DOHH2 (cell line): Measurements from ENCODE around the gene SCG5.

ENCODE experiments used
- H3F3A ChIP-seq: fragments of 200-600 bp; sonication (generic), shearing (Covaris generic); 2 replicates; pipeline ENCODE4 v1.6.0; 2016; ENCODE audit warnings: antibody characterized with exemption, mild to moderate bottlenecking; ENCODE audit not compliant: control insufficient read depth, insufficient read depth
- H3K27ac ChIP-seq: fragments of 200-600 bp; sonication (generic); 2 replicates; pipeline ENCODE4 v1.5.1; 2014; ENCODE audit warnings: low read depth, mild to moderate bottlenecking, low read length, moderate library complexity
- H3K27me3 ChIP-seq: fragments of 200-600 bp; sonication (generic); 2 replicates; pipeline ENCODE4 v1.6.1; 2014; ENCODE audit warnings: mild to moderate bottlenecking, low read length, mixed read lengths; ENCODE audit not compliant: control insufficient read depth
- H3K36me3 ChIP-seq: fragments of 200-600 bp; sonication (generic); 2 replicates; pipeline ENCODE4 v1.6.1; 2014; ENCODE audit warnings: mild to moderate bottlenecking, low read length, moderate library complexity, mixed read lengths; ENCODE audit not compliant: control insufficient read depth
- H3K4me1 ChIP-seq: fragments of 200-600 bp; sonication (generic); 2 replicates; pipeline ENCODE4 v1.6.1; 2014; ENCODE audit warnings: mild to moderate bottlenecking, low read length, mixed read lengths; ENCODE audit not compliant: control insufficient read depth
- H3K4me2 ChIP-seq: fragments of 200-600 bp; sonication (generic); 2 replicates; pipeline ENCODE4 v1.6.0; 2014; ENCODE audit warnings: mild to moderate bottlenecking, low read length, moderate library complexity
- H3K4me3 ChIP-seq: fragments of 200-600 bp; sonication (generic); 2 replicates; pipeline ENCODE4 v1.5.1; 2014; ENCODE audit warnings: mild to moderate bottlenecking, low read length, mixed read lengths
- H3K79me2 ChIP-seq: fragments of 200-600 bp; sonication (generic); 2 replicates; pipeline ENCODE4 v1.6.1; 2014; ENCODE audit warnings: mild to moderate bottlenecking, low read length, mixed read lengths; ENCODE audit not compliant: control insufficient read depth
- H3K9me2 ChIP-seq: fragments of 200-600 bp; sonication (generic); replicated peaks from 2 replicates; pipeline ENCODE4 v1.6.1; 2014; ENCODE audit warnings: mild to moderate bottlenecking, low read length, mixed read lengths; ENCODE audit not compliant: control insufficient read depth
- H3K9me3 ChIP-seq: fragments of 200-600 bp; sonication (generic); 2 replicates; pipeline ENCODE4 v1.6.1; 2014; ENCODE audit warnings: antibody characterized with exemption, low read length, mixed read lengths; ENCODE audit not compliant: control insufficient read depth, insufficient read depth
- H4K20me1 ChIP-seq: fragments of 200-600 bp; sonication (generic); 2 replicates; pipeline ENCODE4 v1.6.0; 2014; ENCODE audit warnings: low read depth, mild to moderate bottlenecking, antibody characterized with exemption, low read length, moderate library complexity; ENCODE audit not compliant: control insufficient read depth, insufficient read depth
- EZH2phosphoT487 ChIP-seq: fragments of 200-600 bp; sonication (generic); IDR thresholded peaks from 2 replicates; pipeline ENCODE4 v1.6.1; 2017; ENCODE audit warnings: borderline replicate concordance, mild to moderate bottlenecking, antibody characterized with exemption, low read length, moderate library complexity, mixed read lengths
- TF ChIP-seq, protein P1 (sequence below): fragments of 200-600 bp; sonication (generic); IDR thresholded peaks from one replicate; pipeline ENCODE4 v1.5.1; 2014; ENCODE audit warnings: antibody characterized with exemption, mild to moderate bottlenecking, low read depth, low read length; ENCODE audit not compliant: poor library complexity, severe bottlenecking

SCG5 gene

DNA sequence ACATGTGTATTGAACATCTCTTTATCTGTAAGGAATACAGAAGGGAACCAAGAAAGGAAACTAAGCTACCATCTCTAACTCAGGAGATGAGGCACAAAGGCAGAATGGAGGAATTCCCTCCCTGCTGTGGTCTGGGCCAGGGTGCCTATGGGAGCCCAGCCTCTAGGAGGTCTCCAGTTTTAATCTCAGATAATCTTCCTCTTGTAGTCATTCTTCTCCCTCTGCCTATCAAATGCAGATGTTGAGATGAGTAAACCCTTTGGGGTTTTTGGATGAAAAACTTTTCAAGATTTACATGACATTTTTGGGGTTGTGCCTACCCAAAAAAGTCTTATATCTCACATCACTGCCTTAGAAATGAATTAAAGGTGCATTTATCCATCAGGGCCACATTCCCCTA is 23.3 kb downstream of the SCG5 start:
- Histone ChIP-seq H3K4me2 (no peak overlapping the region), H4K20me1 (no peaks in the 10 kb centered on the region), H3K4me1 (no peaks in the 10 kb centered on the region), H3K27ac (no peak overlapping the region), H3K79me2 (no peaks in the 10 kb centered on the region), H3K27me3 (no peaks in the 10 kb centered on the region), H3K36me3 (no peaks in the 10 kb centered on the region), H3K9me2 (no peaks in the 10 kb centered on the region), H3F3A (peaks cover 9% of the 10 kb centered on the region; the same call in 1 of the 2 replicates), H3K4me3 (no peak overlapping the region), H3K9me3 (no peaks in the 10 kb centered on the region)
- TF ChIP-seq EZH2phosphoT487: no peak
- TF ChIP-seq, protein P1, sequence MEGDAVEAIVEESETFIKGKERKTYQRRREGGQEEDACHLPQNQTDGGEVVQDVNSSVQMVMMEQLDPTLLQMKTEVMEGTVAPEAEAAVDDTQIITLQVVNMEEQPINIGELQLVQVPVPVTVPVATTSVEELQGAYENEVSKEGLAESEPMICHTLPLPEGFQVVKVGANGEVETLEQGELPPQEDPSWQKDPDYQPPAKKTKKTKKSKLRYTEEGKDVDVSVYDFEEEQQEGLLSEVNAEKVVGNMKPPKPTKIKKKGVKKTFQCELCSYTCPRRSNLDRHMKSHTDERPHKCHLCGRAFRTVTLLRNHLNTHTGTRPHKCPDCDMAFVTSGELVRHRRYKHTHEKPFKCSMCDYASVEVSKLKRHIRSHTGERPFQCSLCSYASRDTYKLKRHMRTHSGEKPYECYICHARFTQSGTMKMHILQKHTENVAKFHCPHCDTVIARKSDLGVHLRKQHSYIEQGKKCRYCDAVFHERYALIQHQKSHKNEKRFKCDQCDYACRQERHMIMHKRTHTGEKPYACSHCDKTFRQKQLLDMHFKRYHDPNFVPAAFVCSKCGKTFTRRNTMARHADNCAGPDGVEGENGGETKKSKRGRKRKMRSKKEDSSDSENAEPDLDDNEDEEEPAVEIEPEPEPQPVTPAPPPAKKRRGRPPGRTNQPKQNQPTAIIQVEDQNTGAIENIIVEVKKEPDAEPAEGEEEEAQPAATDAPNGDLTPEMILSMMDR: no peak

DNA sequence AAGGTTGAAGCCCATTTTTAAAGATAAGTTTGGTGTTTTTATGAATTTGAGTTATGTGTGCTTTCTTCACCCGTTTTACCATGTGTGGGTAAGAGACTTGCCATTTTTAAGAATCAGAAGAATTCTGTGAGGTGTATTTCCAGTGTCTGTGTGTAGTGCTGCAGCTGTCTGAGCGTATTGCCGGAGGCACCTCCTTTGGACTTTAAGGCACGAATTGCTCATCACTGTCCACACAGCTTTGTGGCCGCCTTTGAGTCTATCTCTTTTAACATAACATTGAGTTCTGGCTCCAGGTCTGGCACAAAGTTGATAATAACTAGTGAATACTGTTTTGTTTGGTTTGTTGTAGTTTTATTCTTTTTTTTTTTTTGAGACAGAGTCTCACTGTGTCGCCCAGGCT is 25.8 kb downstream of the SCG5 start:
- Histone ChIP-seq H3K9me3 (no peaks in the 10 kb centered on the region), H3K27me3 (no peaks in the 10 kb centered on the region), H3K4me1 (no peaks in the 10 kb centered on the region), H3K4me2 (no peak overlapping the region), H3K4me3 (no peak overlapping the region), H3K27ac (no peak overlapping the region), H3F3A (peaks cover under 1% of the 10 kb centered on the region; the same call in 1 of the 2 replicates), H3K36me3 (no peaks in the 10 kb centered on the region), H3K9me2 (no peaks in the 10 kb centered on the region), H4K20me1 (no peaks in the 10 kb centered on the region), H3K79me2 (no peaks in the 10 kb centered on the region)
- TF ChIP-seq, protein P1: no peak
- no peak for TF ChIP-seq EZH2phosphoT487

DNA sequence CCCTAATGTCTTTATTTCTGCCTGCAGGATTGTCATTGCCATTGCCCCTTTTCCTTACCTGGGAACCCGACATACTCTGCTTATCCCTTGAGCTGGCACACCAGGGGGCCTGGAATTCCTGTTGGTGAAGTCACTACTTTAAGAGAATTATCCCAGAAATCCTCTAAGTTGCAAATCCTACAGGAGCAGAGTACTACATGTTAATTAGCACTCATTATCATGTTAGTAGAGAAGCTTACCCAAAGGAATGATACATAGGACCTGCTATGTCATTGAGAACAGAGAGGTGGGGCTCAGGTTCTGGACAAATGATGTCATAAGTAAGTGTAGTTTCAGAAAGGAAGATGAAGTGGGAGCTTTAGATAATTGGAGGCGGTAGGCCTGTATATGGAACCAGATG is 27.4 kb downstream of the SCG5 start:
- Histone ChIP-seq H3K36me3 (no peaks in the 10 kb centered on the region), H3F3A (no peaks in the 10 kb centered on the region), H3K4me1 (no peaks in the 10 kb centered on the region), H3K27me3 (no peaks in the 10 kb centered on the region), H3K9me3 (no peaks in the 10 kb centered on the region), H4K20me1 (no peaks in the 10 kb centered on the region), H3K9me2 (no peaks in the 10 kb centered on the region), H3K4me3 (no peak overlapping the region), H3K4me2 (no peak overlapping the region), H3K27ac (no peak overlapping the region), H3K79me2 (no peaks in the 10 kb centered on the region)
- TF ChIP-seq, protein P1: no peak
- no peak for TF ChIP-seq EZH2phosphoT487
